Medulla oblongata (tissue), 1 donor: ENCODE data around the gene ATP2C2.
"Not testable (repeated sequence)": the region's sequence is repeated elsewhere in the genome, so short reads cannot be mapped to it uniquely, and the experiment has no call there.

ENCODE experiments used
- DNase-seq: peaks from one replicate; pipeline ENCODE4 v3.0.0-alpha.2; 2015; ENCODE audit errors: extremely low spot score

ATP2C2 gene

GRCh38 chr16:84419730-84420129 is 51.4 kb downstream of the ATP2C2 start:
- DNase-seq, result no peak

- DNase-seq, result not testable (repeated sequence)
These were observed 52.2 kb downstream of the ATP2C2 start for GRCh38 chr16:84420556-84420955.

- no peak for DNase-seq
These were observed 53.0 kb downstream of the ATP2C2 start for GRCh38 chr16:84421081-84421937.

- DNase-seq, result no peak
These were observed 53.5 kb downstream of the ATP2C2 start for GRCh38 chr16:84421938-84422220.

- DNase-seq, result no peak
These were observed 55.1 kb downstream of the ATP2C2 start for GRCh38 chr16:84423416-84423837.

GRCh38 chr16:84425696-84426095 is 57.4 kb downstream of the ATP2C2 start:
- no peak for DNase-seq

GRCh38 chr16:84426804-84427203 is 58.5 kb downstream of the ATP2C2 start:
- no peak for DNase-seq

- no peak for DNase-seq
These were observed 59.2 kb downstream of the ATP2C2 start for GRCh38 chr16:84427553-84427952.

- no peak for DNase-seq
These were observed 62.5 kb downstream of the ATP2C2 start for GRCh38 chr16:84430860-84431259.

GRCh38 chr16:84434800-84435199 is 66.5 kb downstream of the ATP2C2 start:
- no peak for DNase-seq

GRCh38 chr16:84436196-84436595 is 67.9 kb downstream of the ATP2C2 start:
- DNase-seq, result no peak

- peak; percentile 4 for DNase-seq
These were observed 70.8 kb downstream of the ATP2C2 start for GRCh38 chr16:84438971-84439696.

- no peak for DNase-seq
These were observed 74.2 kb downstream of the ATP2C2 start for GRCh38 chr16:84442416-84443145.

- no peak for DNase-seq
These were observed 74.9 kb downstream of the ATP2C2 start for GRCh38 chr16:84443166-84443802.

GRCh38 chr16:84444476-84444875 is 76.1 kb downstream of the ATP2C2 start:
- no peak for DNase-seq

- DNase-seq, result no peak
These were observed 77.7 kb downstream of the ATP2C2 start for GRCh38 chr16:84446084-84446483.

- no peak for DNase-seq
These were observed 78.5 kb downstream of the ATP2C2 start for GRCh38 chr16:84446596-84447392.

- no peak for DNase-seq
These were observed 80.1 kb downstream of the ATP2C2 start for GRCh38 chr16:84448444-84448843.

GRCh38 chr16:84449156-84450140 is 81.1 kb downstream of the ATP2C2 start:
- no peak for DNase-seq
